Uterus (tissue), 2 donors: ENCODE measurements around the gene U2SURP.

Experiments used
- POLR2A ChIP-seq, 2 donors: fragments of 450-650 bp; IDR thresholded peaks; one replicate each; pipeline ENCODE4 v1.6.1; 2016; ENCODE audit warnings: antibody characterized with exemption in 2 of 2, mild to moderate bottlenecking in 1 of 2, moderate library complexity in 1 of 2
- TF ChIP-seq, protein P1 (sequence below), 4 experiments: fragments of 200-600 bp in 2 of 4; fragments of 450-650 bp in 2 of 4; sonication (generic) in 2 of 4; IDR thresholded peaks; one replicate each; pipeline ENCODE4 v1.5.1; 2016 to 2019; ENCODE audit warnings: antibody characterized with exemption in 4 of 4, mild to moderate bottlenecking in 2 of 4, moderate library complexity in 1 of 4

GRCh38 chr3:143036557-143036956 lies 35.2 kb downstream of the U2SURP start:
- no peak for TF ChIP-seq POLR2A (IDR thresholded peaks at IDR 0.05)
- TF ChIP-seq, protein P1, sequence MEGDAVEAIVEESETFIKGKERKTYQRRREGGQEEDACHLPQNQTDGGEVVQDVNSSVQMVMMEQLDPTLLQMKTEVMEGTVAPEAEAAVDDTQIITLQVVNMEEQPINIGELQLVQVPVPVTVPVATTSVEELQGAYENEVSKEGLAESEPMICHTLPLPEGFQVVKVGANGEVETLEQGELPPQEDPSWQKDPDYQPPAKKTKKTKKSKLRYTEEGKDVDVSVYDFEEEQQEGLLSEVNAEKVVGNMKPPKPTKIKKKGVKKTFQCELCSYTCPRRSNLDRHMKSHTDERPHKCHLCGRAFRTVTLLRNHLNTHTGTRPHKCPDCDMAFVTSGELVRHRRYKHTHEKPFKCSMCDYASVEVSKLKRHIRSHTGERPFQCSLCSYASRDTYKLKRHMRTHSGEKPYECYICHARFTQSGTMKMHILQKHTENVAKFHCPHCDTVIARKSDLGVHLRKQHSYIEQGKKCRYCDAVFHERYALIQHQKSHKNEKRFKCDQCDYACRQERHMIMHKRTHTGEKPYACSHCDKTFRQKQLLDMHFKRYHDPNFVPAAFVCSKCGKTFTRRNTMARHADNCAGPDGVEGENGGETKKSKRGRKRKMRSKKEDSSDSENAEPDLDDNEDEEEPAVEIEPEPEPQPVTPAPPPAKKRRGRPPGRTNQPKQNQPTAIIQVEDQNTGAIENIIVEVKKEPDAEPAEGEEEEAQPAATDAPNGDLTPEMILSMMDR (IDR thresholded peaks at IDR 0.05): no peak
